ENCODE data around the gene DHRS7.
A peak's percentile ranks its signal among the peaks of the same experiment; 100 is the strongest.

Gene DHRS7

GRCh38 chr14:60184905-60185555, 19.8 kb upstream of the DHRS7 start:
- no peak for DNase-seq (ENCODE audit: low read depth in 2 of 2)

- no peak for DNase-seq (ENCODE audit: low read depth in 2 of 2)
Observed at GRCh38 chr14:60184146-60184904, 19.1 kb upstream of the DHRS7 start.

GRCh38 chr14:60183741-60184140, 18.5 kb upstream of the DHRS7 start:
- no peak for DNase-seq (ENCODE audit: low read depth in 2 of 2)

- no peak for DNase-seq (ENCODE audit: low read depth in 2 of 2)
Observed at GRCh38 chr14:60183138-60183537, 17.9 kb upstream of the DHRS7 start.

GRCh38 chr14:60179431-60179869, 14.3 kb upstream of the DHRS7 start:
- DNase-seq (ENCODE audit: low read depth in 2 of 2): no peak

GRCh38 chr14:60178820-60179219, 13.6 kb upstream of the DHRS7 start:
- DNase-seq (ENCODE audit: low read depth in 2 of 2): no peak

GRCh38 chr14:60178164-60178563, 13.0 kb upstream of the DHRS7 start:
- no peak for DNase-seq (ENCODE audit: low read depth in 2 of 2)

- no peak for DNase-seq (ENCODE audit: low read depth in 2 of 2)
Observed at GRCh38 chr14:60175255-60175902, 10.2 kb upstream of the DHRS7 start.

- no peak for DNase-seq (ENCODE audit: low read depth in 2 of 2)
Observed at GRCh38 chr14:60174352-60175254, 9.4 kb upstream of the DHRS7 start.

GRCh38 chr14:60171690-60172089, 6.5 kb upstream of the DHRS7 start:
- no peak for DNase-seq (ENCODE audit: low read depth in 2 of 2)

- DNase-seq (ENCODE audit: low read depth in 2 of 2): no peak
Observed at GRCh38 chr14:60170948-60171347, 5.8 kb upstream of the DHRS7 start.

- DNase-seq (ENCODE audit: low read depth in 2 of 2): no peak
Observed at GRCh38 chr14:60169722-60170121, 4.5 kb upstream of the DHRS7 start.

- DNase-seq (ENCODE audit: low read depth in 2 of 2): no peak
Observed at GRCh38 chr14:60166142-60166541, 944 bp upstream of the DHRS7 start.

- DNase-seq (ENCODE audit: low read depth in 2 of 2): no peak
Observed at GRCh38 chr14:60165547-60165876, 314 bp upstream of the DHRS7 start.

GRCh38 chr14:60164404-60164711, 840 bp downstream of the DHRS7 start:
- no peak for DNase-seq (ENCODE audit: low read depth in 2 of 2)

GRCh38 chr14:60163693-60164092, 1.5 kb downstream of the DHRS7 start:
- DNase-seq (ENCODE audit: low read depth in 2 of 2): no peak

GRCh38 chr14:60161196-60162107, 3.7 kb downstream of the DHRS7 start:
- no peak for DNase-seq (ENCODE audit: low read depth in 2 of 2)

GRCh38 chr14:60160422-60160821, 4.8 kb downstream of the DHRS7 start:
- no peak for DNase-seq (ENCODE audit: low read depth in 2 of 2)

GRCh38 chr14:60154671-60155070, 10.5 kb downstream of the DHRS7 start:
- DNase-seq (ENCODE audit: low read depth in 2 of 2): no peak

GRCh38 chr14:60153991-60154390, 11.2 kb downstream of the DHRS7 start:
- no peak for DNase-seq (ENCODE audit: low read depth in 2 of 2)

GRCh38 chr14:60151715-60152114, 13.5 kb downstream of the DHRS7 start:
- peak; percentile 45 to 47 for DNase-seq (ENCODE audit: low read depth in 2 of 2)
